Glomerular visceral epithelial cell (primary cell): Measurements from ENCODE around the gene PBX3.

Experiments
- DNase-seq: peaks from one replicate; pipeline ENCODE4 v3.0.0-alpha.2; 2016; ENCODE audit errors: extremely low spot score

PBX3 gene

DNA sequence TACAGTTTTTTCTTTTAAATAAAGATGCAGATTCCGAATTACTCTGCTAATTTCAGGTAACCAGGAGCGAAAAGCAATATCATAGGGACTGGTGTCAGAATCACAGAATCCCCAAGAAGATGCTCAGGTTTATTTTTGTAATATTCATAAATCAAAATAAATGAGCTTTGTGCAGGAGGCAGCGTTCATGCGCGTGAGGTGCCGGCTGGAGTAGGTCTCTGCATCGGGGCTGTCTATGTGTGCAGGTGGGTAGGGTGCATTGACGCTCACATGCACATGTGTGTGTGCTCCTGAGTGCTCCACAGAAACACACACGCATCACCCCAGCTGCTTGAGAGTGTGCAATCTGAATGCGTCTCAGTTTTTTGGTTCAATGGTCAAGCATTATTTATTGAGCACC is 226.4 kb downstream of the PBX3 start:
- DNase-seq = no peak

DNA sequence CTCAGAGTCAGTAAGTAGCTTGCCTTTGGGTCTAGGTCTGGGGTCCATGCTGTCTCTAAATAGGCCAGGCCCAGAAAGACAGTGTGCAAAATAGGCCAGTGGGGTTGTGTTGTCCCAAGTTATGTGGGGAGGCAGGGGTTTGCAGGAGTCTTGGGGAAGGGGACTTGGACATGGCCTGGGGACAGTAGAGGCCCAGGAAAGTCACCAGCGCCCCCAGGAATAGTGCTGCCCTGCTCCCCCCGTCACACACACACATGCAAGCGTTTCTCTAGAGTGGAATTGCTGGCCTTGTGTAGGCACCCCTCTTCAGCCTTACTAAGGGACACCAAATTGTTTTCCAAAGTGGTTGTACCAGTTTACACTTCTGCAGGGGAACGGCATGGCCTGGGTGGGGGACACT is 227.5 kb downstream of the PBX3 start:
- no peak for DNase-seq

DNA sequence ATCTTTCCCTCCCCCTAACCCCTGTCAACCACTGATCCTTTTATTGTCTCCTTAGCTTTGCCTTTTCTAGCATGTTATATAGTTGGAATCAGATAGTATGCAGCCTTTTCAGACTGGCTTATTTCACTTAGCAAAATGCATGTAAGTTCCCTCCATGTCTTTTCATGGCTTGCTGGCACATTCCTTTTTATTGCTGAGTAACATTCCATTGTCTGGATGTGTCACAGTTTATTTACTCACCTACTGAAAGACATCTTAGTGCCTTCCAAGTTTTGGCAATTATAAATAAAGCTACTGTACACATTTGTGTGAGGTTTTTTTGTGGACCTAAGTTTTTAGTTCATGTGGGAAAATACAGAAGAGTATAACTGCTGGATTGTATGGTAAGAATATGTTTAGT is 230.1 kb downstream of the PBX3 start:
- DNase-seq = no peak

DNA sequence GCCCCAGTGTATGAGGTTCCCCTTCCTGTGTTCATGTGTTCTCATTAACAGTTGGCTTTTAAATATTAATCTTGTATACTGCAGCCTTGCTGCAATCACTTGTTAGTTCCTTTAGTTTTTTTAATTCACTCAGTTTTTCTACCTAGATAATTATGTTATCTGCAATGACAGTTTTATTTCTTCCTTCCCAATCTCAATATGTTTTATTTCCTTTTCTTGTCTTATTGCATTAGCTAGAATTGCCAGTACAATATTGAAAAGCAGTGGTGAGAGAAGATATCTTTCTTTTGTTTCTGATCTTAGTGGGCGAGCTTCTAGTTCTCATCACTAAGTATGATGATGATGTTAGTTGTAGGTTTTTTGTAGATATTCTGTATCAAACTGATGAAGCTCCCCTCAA is 232.2 kb downstream of the PBX3 start:
- DNase-seq = no peak

DNA sequence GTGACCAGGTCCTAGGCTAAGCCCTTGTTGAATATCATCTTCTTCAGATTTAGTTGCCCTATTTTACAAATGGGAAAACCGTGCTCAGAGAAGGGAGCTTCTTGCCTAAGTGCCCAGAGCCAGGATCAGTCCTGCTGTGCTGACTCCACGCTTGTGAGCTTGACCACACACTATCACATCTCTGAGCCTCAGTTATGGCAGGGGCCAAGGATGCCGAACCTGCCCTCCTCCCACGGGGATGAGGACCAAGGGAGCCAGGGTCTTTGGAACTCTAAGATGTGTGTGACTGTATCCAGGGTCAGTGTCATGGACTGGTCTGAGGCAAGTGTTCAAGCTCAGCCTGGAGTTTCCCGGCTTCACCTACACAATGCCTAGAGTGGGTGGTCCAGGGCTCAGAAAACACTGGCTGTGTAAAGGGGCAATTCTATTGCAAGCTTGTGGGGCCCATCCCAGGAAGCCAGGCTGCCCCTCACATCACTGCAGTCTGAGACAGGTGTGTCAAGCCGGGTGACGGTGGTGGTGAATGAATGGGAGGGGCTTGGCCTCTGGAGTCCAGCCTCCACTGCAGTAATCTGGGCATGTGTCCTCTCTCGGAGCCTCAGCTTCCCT is 235.7 kb downstream of the PBX3 start:
- DNase-seq = no peak

DNA sequence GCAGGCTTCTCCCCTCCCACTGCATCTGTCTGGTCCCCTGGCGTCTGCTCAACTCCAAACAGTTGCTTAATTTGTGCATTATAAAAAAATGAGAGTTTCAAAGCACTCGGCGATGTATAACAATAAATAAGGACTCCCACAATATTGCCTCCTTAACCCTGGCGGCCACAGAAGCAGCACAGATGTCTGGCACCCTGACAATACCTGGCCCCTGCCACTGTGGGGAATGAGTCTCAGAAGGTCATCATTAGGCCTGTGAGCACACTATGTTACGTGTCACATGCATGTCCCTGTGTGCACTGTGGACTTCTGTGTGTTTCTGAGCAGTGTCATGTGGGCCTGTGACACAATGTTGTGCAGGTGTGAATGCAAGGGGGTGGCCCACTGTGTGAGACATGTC is 236.5 kb downstream of the PBX3 start:
- DNase-seq = no peak

DNA sequence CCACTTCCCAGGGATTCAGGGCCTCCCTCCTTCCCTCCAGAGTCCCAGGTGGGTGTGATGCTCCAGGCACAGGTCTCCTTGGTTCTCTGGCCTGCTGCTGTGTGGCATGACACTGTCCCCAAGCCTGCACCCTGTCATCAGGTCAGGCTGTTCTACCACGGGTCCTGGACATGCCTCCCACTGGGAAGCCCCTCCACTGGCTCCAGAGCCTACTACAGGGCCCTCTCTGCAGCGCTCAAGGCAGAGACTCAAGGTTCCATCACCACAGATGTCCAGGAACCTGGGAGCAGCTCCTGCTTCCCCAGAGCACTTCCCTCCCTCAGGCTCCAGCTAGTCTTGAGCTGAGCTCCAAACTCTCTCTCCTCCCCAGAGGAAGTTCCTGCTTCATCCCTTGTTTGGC is 237.3 kb downstream of the PBX3 start:
- DNase-seq = no peak

DNA sequence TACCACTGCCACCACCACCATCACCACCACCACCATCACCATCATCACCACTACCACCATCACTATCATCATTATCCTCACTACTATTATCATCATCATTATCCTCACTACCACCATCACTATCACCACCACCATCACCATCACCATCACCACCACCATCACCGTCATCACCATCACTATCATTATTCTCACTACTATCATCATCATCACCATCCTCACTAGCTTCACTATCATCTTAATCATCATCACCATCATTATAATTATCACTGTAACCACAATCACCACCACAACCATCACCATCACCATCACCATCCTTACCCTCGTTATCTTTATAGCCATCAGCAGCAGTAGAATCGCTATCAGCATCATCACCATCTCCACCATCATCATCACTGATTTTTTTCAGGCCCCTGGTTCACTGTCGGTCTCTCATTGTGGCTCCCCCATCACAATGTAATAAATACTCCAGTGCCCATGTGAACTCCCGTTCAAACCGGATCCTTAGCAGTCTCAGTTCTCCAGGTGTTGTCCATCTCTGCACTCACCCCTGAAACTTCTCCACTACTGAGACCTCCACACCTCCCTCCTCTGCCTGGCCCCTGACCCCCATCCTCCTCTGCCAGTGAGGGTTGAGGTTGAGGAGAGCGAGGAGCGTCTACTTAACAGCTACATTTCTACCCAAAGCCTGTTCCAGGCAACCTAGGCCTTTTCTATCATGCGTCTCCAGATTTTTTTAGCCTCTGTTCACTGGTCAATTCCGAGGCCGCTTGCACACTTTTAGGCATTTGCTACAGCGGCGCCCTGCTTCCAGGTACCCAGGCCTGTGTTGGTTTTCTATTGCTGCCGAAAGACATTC is 238.2 kb downstream of the PBX3 start:
- DNase-seq = no peak

DNA sequence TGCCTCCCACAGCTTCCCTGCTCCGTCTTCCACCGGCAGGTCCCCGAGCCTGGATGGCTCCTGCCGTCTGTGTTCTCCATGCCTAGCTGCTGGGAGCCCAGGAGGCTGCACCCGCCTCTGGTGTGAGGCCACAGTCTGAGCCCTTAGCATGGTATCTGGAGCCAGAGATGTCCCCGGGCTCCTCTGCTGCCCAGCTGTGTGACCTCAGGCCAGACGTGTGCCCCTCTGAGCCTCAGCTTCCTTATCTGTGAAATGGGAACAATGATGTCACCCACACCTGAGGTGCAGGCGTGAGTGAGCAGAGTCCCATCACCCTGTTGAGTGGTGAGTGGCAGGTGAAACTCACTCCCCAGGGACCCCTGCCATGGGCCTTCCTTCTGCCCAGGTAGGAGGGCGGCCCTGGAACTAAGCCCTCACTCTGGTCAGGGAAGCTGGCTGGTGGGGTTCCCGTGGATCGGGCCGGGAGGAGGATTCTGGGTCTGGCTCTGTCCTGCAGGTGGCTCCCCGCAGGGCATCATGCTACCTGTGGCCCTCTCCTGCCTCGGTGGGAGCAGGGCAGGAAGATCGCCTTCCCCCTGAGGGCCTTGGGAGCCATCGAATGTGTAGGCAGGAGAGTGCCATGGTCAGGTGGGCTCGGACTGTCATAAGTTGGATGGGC is 239.0 kb downstream of the PBX3 start:
- no peak for DNase-seq

DNA sequence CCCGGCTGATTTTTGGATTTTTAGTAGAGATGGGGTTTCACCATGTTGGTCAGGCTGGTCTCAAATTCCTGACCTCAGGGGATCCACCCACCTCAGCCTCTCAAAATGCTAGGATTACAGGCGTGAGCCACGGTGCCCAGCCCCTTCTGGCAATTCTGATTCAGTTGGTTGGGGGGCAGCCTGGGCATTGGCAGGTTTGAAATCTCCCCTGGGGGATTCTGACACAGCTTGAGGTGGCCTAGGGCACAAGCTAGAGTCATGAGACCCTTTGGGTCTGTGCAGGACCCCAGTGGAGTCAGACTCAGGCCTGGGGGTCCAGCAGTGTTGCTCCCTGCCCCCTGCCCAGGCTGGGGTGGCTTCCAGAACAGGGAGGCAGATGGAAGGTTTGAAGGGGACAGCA is 239.8 kb downstream of the PBX3 start:
- no peak for DNase-seq

DNA sequence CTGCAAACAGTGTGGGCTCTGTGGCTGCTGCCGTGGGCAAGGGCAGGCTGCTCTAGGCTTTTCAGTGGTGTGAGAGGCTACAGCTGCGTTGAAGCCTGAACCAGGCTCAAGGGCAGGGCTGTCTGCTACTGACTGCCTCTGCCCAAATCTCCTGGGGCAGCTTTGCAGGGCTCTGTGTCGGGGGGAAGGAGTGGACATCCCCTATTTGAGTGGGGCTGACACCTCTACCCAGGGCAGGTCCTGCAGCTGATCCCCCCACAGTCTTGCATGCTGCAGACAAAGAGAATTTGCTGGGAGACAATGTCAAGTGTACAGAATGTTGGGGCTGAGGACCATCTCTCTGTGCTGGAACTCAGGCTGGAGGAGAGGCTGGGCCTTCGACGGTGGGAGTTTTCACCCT is 240.2 kb downstream of the PBX3 start:
- no peak for DNase-seq

DNA sequence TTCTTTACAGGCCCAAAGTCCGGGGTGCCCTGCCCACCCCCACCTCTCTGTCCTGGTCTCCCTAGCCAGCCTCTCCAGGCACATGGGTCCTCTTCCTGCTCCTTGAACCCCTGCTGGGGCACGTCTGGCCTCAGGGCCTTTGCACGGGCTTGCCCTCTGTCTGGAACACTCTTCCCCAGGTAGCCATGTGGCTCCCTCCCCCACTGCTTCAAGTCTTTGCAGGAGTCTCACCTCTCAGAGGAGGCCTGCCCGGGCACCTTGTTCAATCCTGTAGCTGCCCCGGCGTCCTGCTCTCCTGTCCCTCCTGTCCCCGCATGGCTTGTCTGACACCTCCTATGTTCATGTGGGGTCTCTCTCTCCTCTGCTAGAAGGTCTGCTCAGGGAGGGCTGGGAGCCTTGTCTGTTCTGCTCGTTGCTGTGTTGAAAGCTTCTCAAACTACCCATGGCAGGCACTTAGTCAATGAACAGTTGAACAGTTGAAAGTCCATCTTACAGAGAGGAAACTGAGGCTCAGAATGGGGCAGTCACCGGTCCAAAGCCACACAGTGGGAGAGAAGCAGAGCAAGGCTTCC is 241.4 kb downstream of the PBX3 start:
- DNase-seq = no peak

DNA sequence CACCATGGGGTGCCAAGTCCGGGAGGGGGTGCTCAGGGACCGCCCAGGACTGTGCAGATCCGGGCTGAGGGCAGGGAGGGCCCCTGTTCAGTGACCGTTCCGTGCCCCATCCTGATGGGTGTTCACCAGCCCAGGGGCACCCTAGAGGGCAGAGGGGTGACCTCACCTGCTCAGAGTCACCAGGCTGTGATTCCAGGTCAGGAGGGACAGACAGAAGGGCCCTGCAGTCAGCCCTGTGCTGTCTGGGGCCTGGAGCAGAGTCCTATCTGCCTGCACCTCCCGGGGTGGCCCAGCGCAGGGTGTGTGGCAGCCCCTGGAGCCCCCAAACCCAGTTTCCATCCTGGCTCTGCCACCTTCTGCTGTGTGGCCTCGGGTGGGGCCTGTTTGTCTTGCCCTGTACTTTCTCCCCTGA is 241.9 kb downstream of the PBX3 start:
- DNase-seq = no peak

DNA sequence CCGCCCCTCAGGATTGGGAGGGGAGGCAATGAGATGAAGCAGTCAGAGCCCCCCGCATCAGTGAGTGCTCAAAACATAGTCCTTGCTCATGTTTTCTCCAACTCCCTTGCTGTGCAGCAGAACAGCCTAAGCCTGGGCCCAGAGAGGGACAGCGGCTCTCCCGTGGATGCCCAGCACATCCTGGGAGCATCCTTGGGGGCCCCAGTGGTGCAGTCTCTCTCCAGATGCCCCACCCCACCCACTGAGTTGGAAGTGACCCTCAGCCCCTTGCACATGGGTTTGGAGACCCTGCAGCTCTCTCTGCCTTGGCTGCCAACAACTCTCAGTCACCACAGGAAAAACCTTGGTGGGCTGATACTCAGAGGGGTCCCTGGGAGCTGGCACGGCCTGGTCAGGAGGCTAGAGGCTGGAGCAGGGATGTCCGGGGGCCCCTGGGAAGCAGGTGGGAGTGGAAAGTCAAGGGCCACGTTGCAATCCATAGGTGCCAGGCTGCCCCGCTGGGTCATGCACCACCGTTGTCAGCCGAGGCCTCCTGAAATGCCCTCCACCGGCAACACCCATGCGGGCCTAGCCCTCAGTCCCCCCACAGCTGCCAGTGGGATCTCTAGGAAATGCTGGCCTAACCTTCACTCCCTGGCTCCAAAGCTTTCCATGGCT is 242.5 kb downstream of the PBX3 start:
- DNase-seq = no peak

DNA sequence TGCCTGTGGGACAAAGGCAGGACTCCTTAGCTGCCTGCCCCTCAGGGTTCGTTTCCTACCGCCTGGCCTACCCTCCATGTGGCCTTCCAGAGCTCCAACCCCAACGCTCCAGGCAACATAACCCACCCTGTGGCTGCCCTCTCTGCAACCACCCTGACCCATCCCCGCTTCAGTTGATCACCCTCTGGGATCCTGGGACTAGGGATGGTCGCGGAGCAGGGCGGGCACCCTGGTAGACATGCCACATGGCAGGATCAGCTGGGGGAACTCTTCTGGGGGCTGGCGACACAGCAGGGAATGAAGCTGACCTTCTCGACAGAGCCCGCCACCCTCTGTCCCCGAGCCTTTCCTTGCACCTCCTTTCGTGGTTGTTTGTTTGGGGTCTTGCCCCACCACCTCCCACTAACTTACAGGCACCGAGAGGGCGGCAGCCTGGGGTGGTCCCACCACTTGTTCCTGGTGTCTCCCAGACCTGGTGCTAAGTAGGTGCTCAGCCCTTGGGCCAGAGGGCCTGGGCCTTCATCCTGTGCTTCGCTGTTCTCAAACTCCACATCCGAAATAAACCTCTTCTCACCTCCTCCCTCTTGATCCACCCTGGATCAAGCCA is 243.1 kb downstream of the PBX3 start:
- DNase-seq = no peak

DNA sequence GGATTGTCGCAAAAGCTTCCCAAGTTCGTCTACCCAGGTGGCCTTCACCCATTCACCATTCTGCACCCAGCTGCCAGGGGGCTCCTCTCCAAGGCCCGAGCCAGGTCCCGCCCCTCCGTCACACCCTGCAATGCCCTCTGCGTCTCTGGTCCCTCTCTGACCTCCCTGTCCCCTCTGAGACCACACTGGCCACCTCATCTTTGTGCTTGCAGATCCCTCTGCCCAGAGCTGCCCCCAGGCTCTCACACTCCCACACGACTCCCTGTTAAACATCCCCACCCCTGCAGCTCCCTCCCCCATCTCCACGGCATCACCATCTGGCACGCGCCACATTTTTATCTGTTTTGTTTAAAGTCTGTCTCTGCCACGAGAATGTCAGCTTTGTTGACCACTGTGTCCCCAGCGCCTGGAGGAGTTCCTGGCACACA is 243.6 kb downstream of the PBX3 start:
- DNase-seq = no peak

DNA sequence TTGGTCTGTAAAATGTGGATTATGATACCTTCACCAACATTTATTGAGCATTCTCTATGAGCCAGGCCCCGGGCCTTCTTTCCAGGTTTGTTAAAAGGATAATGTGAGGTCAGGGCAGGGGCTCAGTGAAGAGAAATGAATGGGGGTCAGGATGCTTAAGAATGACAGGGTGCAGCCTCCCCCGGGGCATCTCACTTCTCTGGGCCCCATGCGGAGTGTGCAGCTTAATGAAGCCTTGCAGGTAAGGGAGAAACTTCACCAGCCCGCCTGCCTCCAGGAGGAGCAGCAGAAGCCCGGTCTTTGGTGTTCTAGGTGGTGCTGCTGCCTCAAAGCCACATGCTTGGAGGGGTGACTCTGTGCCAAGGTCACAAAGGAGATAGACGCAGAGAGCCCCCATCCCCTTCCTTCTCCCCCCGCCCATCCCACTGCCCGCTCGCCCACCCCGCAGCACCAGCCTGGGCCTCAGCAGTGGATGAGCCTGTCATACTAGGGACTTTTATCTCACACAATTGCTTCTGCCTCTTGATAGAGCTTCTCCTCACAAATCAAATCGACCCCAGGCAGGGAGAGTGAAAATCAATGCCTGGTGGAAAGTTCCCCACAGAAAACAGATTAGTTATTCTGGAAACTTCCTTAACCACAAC is 244.8 kb downstream of the PBX3 start:
- DNase-seq = no peak

DNA sequence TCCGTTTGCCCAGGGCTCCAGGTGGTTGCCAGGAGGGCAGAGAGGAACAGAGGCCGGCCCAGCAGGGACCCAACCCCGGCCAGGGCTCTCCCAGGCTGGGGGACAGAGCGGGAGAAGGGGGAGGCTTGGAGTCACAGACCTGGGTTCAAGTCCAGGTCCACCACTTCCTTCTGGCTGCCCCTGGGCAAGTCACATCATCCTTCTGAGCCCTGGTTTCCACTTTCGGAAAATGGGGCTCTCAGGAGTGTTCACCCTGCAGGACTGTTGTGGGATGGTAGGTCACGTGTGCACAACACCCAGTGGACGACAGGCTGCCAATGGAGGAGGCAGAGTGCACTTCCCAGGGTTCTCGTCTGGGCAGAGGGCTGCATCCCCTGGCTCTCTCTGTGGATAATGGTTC is 245.4 kb downstream of the PBX3 start:
- no peak for DNase-seq

DNA sequence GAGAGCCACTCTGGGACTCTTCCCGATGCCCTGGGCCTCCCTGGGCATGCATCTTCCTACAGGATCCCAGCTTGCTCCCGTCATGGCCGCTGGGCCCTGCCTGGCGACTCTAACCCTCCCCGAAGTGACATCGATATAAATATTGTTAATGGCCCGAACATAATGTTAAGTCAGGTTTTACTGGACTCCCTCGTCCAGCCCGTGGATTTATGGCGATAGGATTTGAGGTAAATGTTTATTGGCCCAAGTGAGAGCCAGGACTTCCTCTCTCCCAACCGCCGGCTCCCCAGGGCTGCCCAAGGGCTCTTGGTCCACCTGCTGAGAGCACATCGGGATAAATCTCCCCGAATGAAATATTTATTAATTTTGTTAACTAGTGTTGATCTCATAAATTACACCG is 246.3 kb downstream of the PBX3 start:
- no peak for DNase-seq

DNA sequence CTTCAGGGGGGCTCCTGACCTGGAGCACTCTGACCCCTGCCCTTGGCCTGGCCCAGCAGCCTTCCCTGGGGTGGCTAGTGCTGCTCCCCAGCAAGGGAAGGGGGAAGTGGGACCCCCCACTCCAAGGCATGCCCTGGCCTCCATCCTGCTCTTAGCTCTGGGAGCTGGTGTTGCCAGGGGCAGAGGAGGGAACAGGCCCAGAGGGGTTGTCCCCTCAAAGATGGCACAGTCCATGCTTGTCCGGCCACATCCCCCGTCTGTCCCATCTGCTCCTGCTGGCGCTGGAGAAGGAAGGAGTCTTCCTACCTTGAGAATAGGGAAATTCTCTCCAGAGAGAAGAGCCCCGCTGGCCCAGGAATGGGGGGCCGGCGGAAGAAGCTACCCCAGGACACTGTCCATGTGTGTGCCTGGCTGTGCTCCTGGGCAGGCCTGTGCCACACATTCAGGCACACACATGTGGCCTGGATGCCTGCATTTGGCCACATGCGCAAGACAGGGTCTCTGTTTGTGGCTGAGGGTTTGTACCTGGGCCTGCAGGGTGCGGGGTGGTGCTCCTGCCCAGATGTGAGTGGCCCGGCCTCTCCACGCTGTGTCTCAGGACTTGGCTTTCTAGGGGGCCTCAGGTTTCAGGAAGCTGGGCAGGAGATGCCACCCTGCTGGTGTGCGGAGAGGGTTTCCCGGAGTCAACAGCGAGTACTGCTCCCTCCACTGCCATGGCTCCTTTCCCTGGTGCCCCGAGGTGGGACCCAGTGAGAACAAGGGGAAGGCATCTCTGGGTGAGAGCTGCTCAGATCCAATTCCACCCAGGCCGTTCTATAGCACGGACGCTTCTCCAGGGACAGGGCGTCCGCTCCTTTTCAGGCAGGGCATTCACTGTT is 247.1 kb downstream of the PBX3 start:
- no peak for DNase-seq
